Large intestine (tissue), 3 donors: ENCODE measurements around the gene LAMB1. TPM values are rescaled to one million over a fixed set of nuclear protein-coding genes. Genes with fewer than 3 reads are reported as not detected.
A peak's percentile ranks its signal among the peaks of the same experiment; 100 is the strongest.
"Not testable (repeated sequence)": the region's sequence is repeated elsewhere in the genome, so short reads cannot be mapped to it uniquely, and the experiment has no call there.

ENCODE experiments used
- DNase-seq, 2 donors: peaks; one replicate each; pipeline versions ENCODE4 v3.0.0 to v3.0.0-alpha.2; 2013
- H3K27ac ChIP-seq: one replicate; pipeline ENCODE4 v1.5.1; 2013; ENCODE audit warnings: low read length
- H3K27me3 ChIP-seq: 2 replicates; pipeline ENCODE4 v1.6.1; 2013; ENCODE audit warnings: low read length; ENCODE audit not compliant: control insufficient read depth, insufficient read depth
- H3K36me3 ChIP-seq: 2 replicates; pipeline ENCODE4 v1.6.1; 2013; ENCODE audit warnings: low read length; ENCODE audit not compliant: control insufficient read depth, insufficient read depth
- H3K4me1 ChIP-seq: one replicate; pipeline ENCODE4 v1.6.1; 2013; ENCODE audit warnings: low read length; ENCODE audit not compliant: control insufficient read depth, insufficient read depth
- H3K4me3 ChIP-seq: one replicate; pipeline ENCODE4 v1.5.1; 2013; ENCODE audit warnings: low read length
- H3K9me3 ChIP-seq: one replicate; pipeline ENCODE4 v1.6.1; 2013; ENCODE audit warnings: mild to moderate bottlenecking, low read depth, low read length, moderate library complexity; ENCODE audit not compliant: control insufficient read depth
- WGBS: methylation state at CpG from one replicate; pipeline ENCODE4 v1.1.5; 2013; ENCODE audit warnings: low lambda C conversion rate; ENCODE audit not compliant: insufficient coverage; 5-methylcytosine and 5-hydroxymethylcytosine counted together
- polyA plus RNA-seq: library from polyadenylated mRNA; unstranded; fragments of 120-200 nt; gene quantifications from one replicate; pipeline ENCODE4 v1.2.1, GENCODE V29; 2013

The LAMB1 gene
- polyA plus RNA-seq, 1 donor: 271 TPM

- not testable (repeated sequence) for H3K9me3 ChIP-seq, H3K27me3 ChIP-seq, H3K4me1 ChIP-seq, H3K27ac ChIP-seq, DNase-seq, H3K4me3 ChIP-seq, H3K36me3 ChIP-seq
- WGBS: no CpG with 5 or more reads among the region's 22 CpGs
Observed at GRCh38 chr7:107887827-107888226, 115.1 kb downstream of the LAMB1 start.

- 85% methylated on average over 5 of the region's 6 CpGs for WGBS
- H3K36me3 ChIP-seq: no peaks in the 10 kb centered on the region
- no peaks in the 10 kb centered on the region for H3K4me1 ChIP-seq
- DNase-seq: no peak
- H3K9me3 ChIP-seq: no peaks in the 10 kb centered on the region
- H3K27me3 ChIP-seq: peaks cover 3% of the 10 kb centered on the region
- H3K4me3 ChIP-seq: no peak overlapping the region
- H3K27ac ChIP-seq: no peak overlapping the region
Observed at GRCh38 chr7:107884066-107884818, 118.7 kb downstream of the LAMB1 start.

DNA sequence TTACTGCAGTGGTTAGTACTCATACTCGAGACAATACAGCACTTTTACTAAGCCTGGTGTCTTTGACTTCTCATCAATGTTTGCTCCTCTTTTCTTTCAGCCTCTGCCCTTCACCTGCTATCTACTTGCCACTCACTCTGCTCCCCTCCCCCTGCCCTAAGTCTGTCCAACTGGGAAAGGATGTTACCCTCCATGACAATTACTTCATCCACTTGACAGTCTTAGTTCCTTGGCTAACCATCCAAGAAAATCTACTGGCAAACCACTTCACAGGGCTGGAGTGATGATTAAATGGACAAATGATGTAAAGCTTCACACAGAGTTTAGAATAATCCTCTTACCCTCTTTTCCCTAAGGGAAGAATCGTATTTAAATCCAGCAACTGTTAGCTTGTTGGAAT is 120.2 kb downstream of the LAMB1 start:
- no peak overlapping the region for H3K27ac ChIP-seq
- no peaks in the 10 kb centered on the region for H3K36me3 ChIP-seq
- no peak for DNase-seq
- peaks cover 3% of the 10 kb centered on the region for H3K27me3 ChIP-seq
- no peak overlapping the region for H3K4me3 ChIP-seq
- 83% methylated on average over 2 of the region's 2 CpGs for WGBS
- peaks cover 6% of the 10 kb centered on the region for H3K4me1 ChIP-seq
- H3K9me3 ChIP-seq: no peaks in the 10 kb centered on the region

- Histone ChIP-seq H3K27ac (no peak overlapping the region), H3K4me3 (no peak overlapping the region), H3K36me3 (no peaks in the 10 kb centered on the region), H3K4me1 (peaks cover 9% of the 10 kb centered on the region), H3K9me3 (no peaks in the 10 kb centered on the region), H3K27me3 (peaks cover 2% of the 10 kb centered on the region)
- DNase-seq: peak; percentile 43 to 55
- WGBS: no CpG with 5 or more reads among the region's 3 CpGs
Observed at GRCh38 chr7:107879400-107880035, 123.4 kb downstream of the LAMB1 start.

- Histone ChIP-seq H3K36me3 (no peaks in the 10 kb centered on the region), H3K27me3 (no peaks in the 10 kb centered on the region), H3K4me3 (no peak overlapping the region), H3K9me3 (no peaks in the 10 kb centered on the region), H3K27ac (no peak overlapping the region), H3K4me1 (peaks cover 9% of the 10 kb centered on the region)
- no peak for DNase-seq
- WGBS: 63% methylated on average over 3 of the region's 3 CpGs
Observed at GRCh38 chr7:107878636-107879035, 124.3 kb downstream of the LAMB1 start.

- DNase-seq: peak; percentile 49 to 71
- H3K36me3 ChIP-seq: no peaks in the 10 kb centered on the region
- peaks cover 9% of the 10 kb centered on the region for H3K4me1 ChIP-seq
- H3K4me3 ChIP-seq: no peak overlapping the region
- H3K9me3 ChIP-seq: no peaks in the 10 kb centered on the region
- H3K27ac ChIP-seq: peak overlapping the region; percentile 62
- H3K27me3 ChIP-seq: no peaks in the 10 kb centered on the region
- WGBS: no CpG with 5 or more reads among the region's 5 CpGs
Observed at GRCh38 chr7:107877731-107878382, 125.1 kb downstream of the LAMB1 start.

GRCh38 chr7:107876916-107877315 is 126.0 kb downstream of the LAMB1 start:
- Histone ChIP-seq H3K9me3 (no peaks in the 10 kb centered on the region), H3K4me3 (no peak overlapping the region), H3K4me1 (peaks cover 9% of the 10 kb centered on the region), H3K27ac (peak overlapping the region; percentile 62), H3K27me3 (no peaks in the 10 kb centered on the region), H3K36me3 (no peaks in the 10 kb centered on the region)
- no peak for DNase-seq
- 57% methylated on average over 1 of the region's 2 CpGs for WGBS

- Histone ChIP-seq H3K36me3 (no peaks in the 10 kb centered on the region), H3K9me3 (no peaks in the 10 kb centered on the region), H3K27ac (no peak overlapping the region), H3K4me3 (no peak overlapping the region), H3K4me1 (peaks cover 9% of the 10 kb centered on the region), H3K27me3 (no peaks in the 10 kb centered on the region)
- DNase-seq: peak; percentile 47 to 64
- 42% methylated on average over 2 of the region's 6 CpGs for WGBS
Observed at GRCh38 chr7:107874605-107875446, 128.1 kb downstream of the LAMB1 start.

GRCh38 chr7:107874111-107874510 is 128.8 kb downstream of the LAMB1 start:
- no CpG with 5 or more reads among the region's 2 CpGs for WGBS
- H3K4me1 ChIP-seq: peaks cover 9% of the 10 kb centered on the region
- H3K27ac ChIP-seq: no peak overlapping the region
- no peaks in the 10 kb centered on the region for H3K27me3 ChIP-seq
- H3K4me3 ChIP-seq: no peak overlapping the region
- H3K9me3 ChIP-seq: no peaks in the 10 kb centered on the region
- no peak for DNase-seq
- H3K36me3 ChIP-seq: no peaks in the 10 kb centered on the region
